PC-3 (cell line): ENCODE data around the gene DIAPH3. TPM values are rescaled to one million over a fixed set of nuclear protein-coding genes. Genes with fewer than 3 reads are reported as not detected.
A peak's percentile ranks its signal among the peaks of the same experiment; 100 is the strongest.

Experiments
- ATAC-seq: fragments of 200-7000 bp; cut with Tn5 transposase; 2 replicates; pipeline ENCODE4 v1.9.1; 2020; ENCODE audit warnings: mild to moderate bottlenecking, moderate library complexity
- BruUV-seq: library from RNA; stranded (reverse); fragments of 400-500 nt; replicated peaks from 2 replicates; lab custom pipeline; 2021; lab: Mats Ljungman, UMichigan
- CTCF ChIA-PET: fragments of 300-600 bp; sonication (Branson Sonifier 250); formaldehyde crosslinking; loops from one replicate; lab custom pipeline; 2022; ENCODE audit warnings: antibody characterized with exemption; lab: Charles Lee
- POLR2A ChIA-PET: fragments of 300-600 bp; sonication (Branson Sonifier 250); formaldehyde crosslinking; loops from one replicate; lab custom pipeline; 2022; ENCODE audit warnings: antibody characterized with exemption; ENCODE audit not compliant: unreplicated experiment; lab: Charles Lee
- DNase-seq: peaks from one replicate; pipeline ENCODE4 v3.0.0-alpha.2; 2015
- H2AFZ ChIP-seq: fragments of 300-600 bp; sonication (generic); 2 replicates; pipeline ENCODE4 v1.6.0; 2016; ENCODE audit warnings: antibody characterized with exemption, low read length
- H3F3A ChIP-seq: fragments of 300-600 bp; sonication (generic); one replicate; pipeline ENCODE4 v1.6.0; 2017; ENCODE audit warnings: antibody characterized with exemption, low read length, control low read depth, mild to moderate bottlenecking; ENCODE audit not compliant: unreplicated experiment
- H3K27ac ChIP-seq: fragments of 300-600 bp; sonication (generic); 2 replicates; pipeline ENCODE4 v1.5.1; 2016; ENCODE audit warnings: mild to moderate bottlenecking, low read length
- H3K27me3 ChIP-seq: fragments of 300-600 bp; sonication (generic); 2 replicates; pipeline ENCODE4 v1.6.1; 2016; ENCODE audit warnings: low read length, mixed read lengths
- H3K36me3 ChIP-seq: fragments of 300-600 bp; sonication (generic); 2 replicates; pipeline ENCODE4 v1.6.1; 2016; ENCODE audit warnings: low read depth, mixed run types, low read length, mixed read lengths
- H3K4me1 ChIP-seq: fragments of 300-600 bp; sonication (generic); 2 replicates; pipeline ENCODE4 v1.5.1; 2016; ENCODE audit warnings: low read length; ENCODE audit not compliant: insufficient read depth
- H3K4me2 ChIP-seq: fragments of 300-600 bp; sonication (generic); 2 replicates; pipeline ENCODE4 v1.6.0; 2016; ENCODE audit warnings: low read length
- H3K4me3 ChIP-seq: fragments of 300-600 bp; sonication (generic); 2 replicates; pipeline ENCODE4 v1.5.1; 2016; ENCODE audit warnings: mild to moderate bottlenecking, low read length, mixed read lengths
- H3K79me2 ChIP-seq: fragments of 300-600 bp; sonication (generic); 2 replicates; pipeline ENCODE4 v1.6.1; 2017; ENCODE audit warnings: low read length, mixed read lengths
- H3K9ac ChIP-seq: fragments of 300-600 bp; sonication (generic); 2 replicates; pipeline ENCODE4 v1.6.0; 2016; ENCODE audit warnings: mild to moderate bottlenecking, low read length
- H3K9me2 ChIP-seq: fragments of 300-600 bp; sonication (generic); replicated peaks from 2 replicates; pipeline ENCODE4 v1.6.1; 2016; ENCODE audit warnings: mixed run types, low read length, mixed read lengths
- H3K9me3 ChIP-seq: fragments of 300-600 bp; sonication (generic); 2 replicates; pipeline ENCODE4 v1.6.1; 2016; ENCODE audit warnings: low read length, mixed read lengths
- H4K20me1 ChIP-seq: fragments of 300-600 bp; sonication (generic); 2 replicates; pipeline ENCODE4 v1.6.1; 2016; ENCODE audit warnings: low read length, mixed read lengths
- CTCF ChIP-seq: fragments of 300-600 bp; sonication (generic); conservative IDR thresholded peaks from 2 replicates; pipeline ENCODE4 v1.5.1; 2017; ENCODE audit warnings: antibody characterized with exemption, low read depth, mild to moderate bottlenecking, low read length
- EZH2 ChIP-seq: fragments of 300-600 bp; sonication (generic); IDR thresholded peaks from one replicate; pipeline ENCODE4 v1.6.1; 2017; ENCODE audit warnings: antibody characterized with exemption, mild to moderate bottlenecking, low read length; ENCODE audit not compliant: unreplicated experiment
- EZH2phosphoT487 ChIP-seq: fragments of 300-600 bp; sonication (generic); IDR thresholded peaks from 2 replicates; pipeline ENCODE4 v1.6.1; 2018; ENCODE audit warnings: mild to moderate bottlenecking, antibody characterized with exemption, low read length, borderline replicate concordance
- intact Hi-C: fragments of 100-400 bp; cut with micrococcal nuclease; formaldehyde crosslinking; loops from 2 replicates; pipeline ENCODE4 v1.9.0; 2023
- total RNA-seq: library from RNA; depleted of rRNA; stranded (reverse); fragments of >200 nt; gene quantifications from 2 replicates; pipeline ENCODE4 v1.2.3, GENCODE V29; 2014

The DIAPH3 gene
- total RNA-seq, 1 experiment from 2014 or later, result 7.6 TPM

- Histone ChIP-seq H3K9me3 (no peaks in the 10 kb centered on the region), H4K20me1 (no peaks in the 10 kb centered on the region), H3K27ac (no peak overlapping the region), H3K9ac (no peak overlapping the region), H3K27me3 (no peaks in the 10 kb centered on the region), H3K36me3 (no peaks in the 10 kb centered on the region; the same call in 1 of the 2 replicates), H3K4me1 (no peaks in the 10 kb centered on the region), H3K4me2 (no peak overlapping the region), H3F3A (no peaks in the 10 kb centered on the region), H3K79me2 (no peaks in the 10 kb centered on the region), H3K4me3 (no peak overlapping the region), H2AFZ (no peak overlapping the region), H3K9me2 (no peaks in the 10 kb centered on the region)
- intact Hi-C loops, result loop anchor here (5.0 to 10.0 kb wide), 2 partner anchors 144 to 222 kb away; no protein-coding TSS in a partner anchor
- CTCF ChIA-PET, result interaction anchor here (1.6 kb wide), 1 partner anchor 288 kb away, joined by 7 read pairs; no protein-coding TSS in a partner anchor
- ATAC-seq, result no peak
- no peak for DNase-seq
- TF ChIP-seq EZH2phosphoT487 (no peak), CTCF (no peak), EZH2 (no peak)
- POLR2A ChIA-PET, result no interaction called here
- no TSS peak for BruUV-seq
Measured at GRCh38 chr13:59679254-59679653, 484.5 kb downstream of the DIAPH3 start.

DNA sequence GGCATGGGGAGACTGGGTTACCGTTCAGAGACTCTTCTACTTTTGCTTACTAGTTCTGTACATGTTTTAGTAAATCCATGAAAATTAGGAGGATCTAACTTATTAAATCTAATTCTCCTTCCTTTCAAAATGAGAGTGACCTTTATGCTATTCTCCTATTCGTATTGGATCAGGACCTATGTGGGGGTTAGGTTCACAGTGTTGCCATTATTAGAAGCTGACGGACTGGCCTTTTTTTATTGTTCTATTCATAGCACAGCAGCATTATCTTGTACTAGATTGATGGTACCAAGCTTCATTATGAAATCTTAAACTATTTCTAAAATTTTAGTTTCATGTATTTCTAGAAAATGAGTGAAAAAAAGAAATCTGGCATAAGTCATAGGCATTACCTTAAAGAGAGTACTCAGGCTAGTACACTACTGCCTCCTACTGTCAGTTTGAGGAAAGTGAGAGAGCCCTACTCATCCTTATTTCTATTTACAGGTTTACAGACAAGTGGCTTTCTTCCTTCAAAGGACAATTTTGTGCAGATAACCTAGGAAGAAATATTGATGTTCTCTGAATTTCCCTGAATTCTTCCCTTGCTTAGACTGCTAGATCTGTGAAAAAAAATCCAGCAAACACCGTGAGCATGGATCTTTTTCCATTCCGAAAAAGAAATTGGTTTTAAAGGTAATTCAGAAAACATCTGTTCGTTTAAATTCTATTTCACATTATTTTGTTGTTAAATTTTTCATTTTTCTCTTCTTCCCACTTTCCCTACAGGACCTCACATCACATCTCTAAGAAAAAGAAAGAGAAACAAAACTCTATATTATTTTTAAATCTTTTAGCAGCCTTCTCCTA, 485.5 kb downstream of the DIAPH3 start:
- Histone ChIP-seq H3K79me2 (no peaks in the 10 kb centered on the region), H4K20me1 (no peaks in the 10 kb centered on the region), H3K4me1 (no peaks in the 10 kb centered on the region), H3K4me3 (no peak overlapping the region), H3K4me2 (no peak overlapping the region), H2AFZ (no peak overlapping the region), H3K27me3 (no peaks in the 10 kb centered on the region), H3K9ac (no peak overlapping the region), H3K9me2 (no peaks in the 10 kb centered on the region), H3F3A (no peaks in the 10 kb centered on the region), H3K9me3 (no peaks in the 10 kb centered on the region), H3K36me3 (no peaks in the 10 kb centered on the region; the same call in 1 of the 2 replicates), H3K27ac (no peak overlapping the region)
- peak; percentile 71 for ATAC-seq
- peak; percentile 78 for TF ChIP-seq CTCF
- TF ChIP-seq EZH2phosphoT487, result no peak
- TF ChIP-seq EZH2, result no peak
- DNase-seq, result peak; percentile 68
- intact Hi-C loops, result loop anchor here (1.0 to 10.0 kb wide), 4 partner anchors 143 to 287 kb away; no protein-coding TSS in a partner anchor
- ChIA-PET CTCF (no interaction called here), POLR2A (no interaction called here)
- no TSS peak for BruUV-seq

- Histone ChIP-seq H3K4me2 (no peak overlapping the region), H3K9ac (no peak overlapping the region), H3K9me2 (no peaks in the 10 kb centered on the region), H3K36me3 (no peaks in the 10 kb centered on the region; the same call in 1 of the 2 replicates), H3K4me3 (no peak overlapping the region), H3K79me2 (no peaks in the 10 kb centered on the region), H2AFZ (no peak overlapping the region), H3K9me3 (no peaks in the 10 kb centered on the region), H3F3A (no peaks in the 10 kb centered on the region), H3K4me1 (no peaks in the 10 kb centered on the region), H4K20me1 (no peaks in the 10 kb centered on the region), H3K27ac (no peak overlapping the region), H3K27me3 (no peaks in the 10 kb centered on the region)
- no peak for ATAC-seq
- no peak for DNase-seq
- intact Hi-C loops, result loop anchor here (5.0 to 10.0 kb wide), 2 partner anchors 143 to 220 kb away; no protein-coding TSS in a partner anchor
- ChIA-PET CTCF (no interaction called here), POLR2A (no interaction called here)
- TF ChIP-seq CTCF (no peak), EZH2 (no peak), EZH2phosphoT487 (no peak)
- BruUV-seq, result no TSS peak
Measured at GRCh38 chr13:59677430-59677829, 486.3 kb downstream of the DIAPH3 start.
